ENCODE results near the gene HRK.

HRK gene

GRCh38 chr12:116922194-116922897 lies 41.1 kb upstream of the HRK start:
- TF ChIP-seq CTCF (IDR thresholded peaks at IDR 0.05; ENCODE audit: insufficient read depth, low read depth, low read length, missing control alignments) = no peak
- no peak overlapping the region for H3K4me3 ChIP-seq (ENCODE audit: low read length)
- no peak for DNase-seq (ENCODE audit: low read depth)

- no peak for TF ChIP-seq CTCF (IDR thresholded peaks at IDR 0.05; ENCODE audit: insufficient read depth, low read depth, low read length, missing control alignments)
- no peak for DNase-seq (ENCODE audit: low read depth)
- no peak overlapping the region for H3K4me3 ChIP-seq (ENCODE audit: low read length)
Measured at GRCh38 chr12:116920939-116921338, 39.7 kb upstream of the HRK start.

- no peak for TF ChIP-seq CTCF (IDR thresholded peaks at IDR 0.05; ENCODE audit: insufficient read depth, low read depth, low read length, missing control alignments)
- no peak overlapping the region for H3K4me3 ChIP-seq (ENCODE audit: low read length)
- no peak for DNase-seq (ENCODE audit: low read depth)
Measured at GRCh38 chr12:116919706-116920485, 38.7 kb upstream of the HRK start.

GRCh38 chr12:116919247-116919661 lies 38.0 kb upstream of the HRK start:
- TF ChIP-seq CTCF (IDR thresholded peaks at IDR 0.05; ENCODE audit: insufficient read depth, low read depth, low read length, missing control alignments) = no peak
- no peak for DNase-seq (ENCODE audit: low read depth)
- H3K4me3 ChIP-seq (ENCODE audit: low read length) = no peak overlapping the region

- no peak for DNase-seq (ENCODE audit: low read depth)
- TF ChIP-seq CTCF (IDR thresholded peaks at IDR 0.05; ENCODE audit: insufficient read depth, low read depth, low read length, missing control alignments) = no peak
- no peak overlapping the region for H3K4me3 ChIP-seq (ENCODE audit: low read length)
Measured at GRCh38 chr12:116918464-116918863, 37.2 kb upstream of the HRK start.

GRCh38 chr12:116916714-116917114 lies 35.5 kb upstream of the HRK start:
- peak; percentile 31 for TF ChIP-seq CTCF (IDR thresholded peaks at IDR 0.05; ENCODE audit: insufficient read depth, low read depth, low read length, missing control alignments)
- no peak overlapping the region for H3K4me3 ChIP-seq (ENCODE audit: low read length)
- peak; percentile 83 for DNase-seq (ENCODE audit: low read depth)
